GM18517 (cell line): ENCODE data around the gene FSD2.
"Not testable (repeated sequence)": the region's sequence is repeated elsewhere in the genome, so short reads cannot be mapped to it uniquely, and the experiment has no call there.

Experiments
- ATAC-seq: cut with Tn5 transposase; IDR thresholded peaks from one replicate; pipeline ENCODE4 v1.9.1; 2021; ENCODE audit warnings: mild to moderate bottlenecking, moderate library complexity; ENCODE audit not compliant: unreplicated experiment

FSD2 gene

GRCh38 chr15:82830427-82831173, 24.7 kb upstream of the FSD2 start:
- no peak for ATAC-seq

GRCh38 chr15:82829234-82829633, 23.4 kb upstream of the FSD2 start:
- ATAC-seq, result no peak

- ATAC-seq, result no peak
Observed at GRCh38 chr15:82828075-82828474, 22.2 kb upstream of the FSD2 start.

- no peak for ATAC-seq
Observed at GRCh38 chr15:82823049-82823448, 17.2 kb upstream of the FSD2 start.

- ATAC-seq, result not testable (repeated sequence)
Observed at GRCh38 chr15:82821851-82822250, 16.0 kb upstream of the FSD2 start.

- not testable (repeated sequence) for ATAC-seq
Observed at GRCh38 chr15:82821396-82821795, 15.5 kb upstream of the FSD2 start.

GRCh38 chr15:82820128-82820527, 14.3 kb upstream of the FSD2 start:
- ATAC-seq, result no peak

GRCh38 chr15:82812994-82813393, 7.1 kb upstream of the FSD2 start:
- no peak for ATAC-seq

GRCh38 chr15:82810890-82811426, 5.1 kb upstream of the FSD2 start:
- no peak for ATAC-seq

- ATAC-seq, result peak; percentile 14
Observed at GRCh38 chr15:82810061-82810889, 4.4 kb upstream of the FSD2 start.

GRCh38 chr15:82809308-82810060, 3.6 kb upstream of the FSD2 start, which contains the start of gene WHAMM:
WHAMM (plus strand) TSS chr15:82809628; CDS start chr15:82809727, 99 bp downstream.
- ATAC-seq, result peak; percentile 80

GRCh38 chr15:82808634-82809041, 2.8 kb upstream of the FSD2 start:
- no peak for ATAC-seq

- ATAC-seq, result no peak
Observed at GRCh38 chr15:82807920-82808633, 2.2 kb upstream of the FSD2 start.

GRCh38 chr15:82804575-82804949, 1.3 kb downstream of the FSD2 start:
- no peak for ATAC-seq

- ATAC-seq, result no peak
Observed at GRCh38 chr15:82803793-82804574, 1.9 kb downstream of the FSD2 start.

- ATAC-seq, result no peak
Observed at GRCh38 chr15:82802497-82802896, 3.4 kb downstream of the FSD2 start.

GRCh38 chr15:82799183-82799841, 6.6 kb downstream of the FSD2 start:
- ATAC-seq, result no peak

GRCh38 chr15:82798531-82799166, 7.2 kb downstream of the FSD2 start:
- ATAC-seq, result no peak

- no peak for ATAC-seq
Observed at GRCh38 chr15:82798104-82798503, 7.8 kb downstream of the FSD2 start.
